Stimulated activated CD8-positive, alpha-beta memory T cell treated with anti-CD3 and anti-CD28 coated beads, Interleukin-7, amount 100 ng/mL, for 4 hours (primary cell): Measurements from ENCODE around the gene CTCFL.
"Not testable (repeated sequence)": the region's sequence is repeated elsewhere in the genome, so short reads cannot be mapped to it uniquely, and the experiment has no call there.

Experiments
- DNase-seq, 2 donors: peaks; one replicate each; pipeline ENCODE4 v3.0.0-alpha.2; 2020; ENCODE audit warnings: low read depth in 2 of 2

The CTCFL gene

DNA sequence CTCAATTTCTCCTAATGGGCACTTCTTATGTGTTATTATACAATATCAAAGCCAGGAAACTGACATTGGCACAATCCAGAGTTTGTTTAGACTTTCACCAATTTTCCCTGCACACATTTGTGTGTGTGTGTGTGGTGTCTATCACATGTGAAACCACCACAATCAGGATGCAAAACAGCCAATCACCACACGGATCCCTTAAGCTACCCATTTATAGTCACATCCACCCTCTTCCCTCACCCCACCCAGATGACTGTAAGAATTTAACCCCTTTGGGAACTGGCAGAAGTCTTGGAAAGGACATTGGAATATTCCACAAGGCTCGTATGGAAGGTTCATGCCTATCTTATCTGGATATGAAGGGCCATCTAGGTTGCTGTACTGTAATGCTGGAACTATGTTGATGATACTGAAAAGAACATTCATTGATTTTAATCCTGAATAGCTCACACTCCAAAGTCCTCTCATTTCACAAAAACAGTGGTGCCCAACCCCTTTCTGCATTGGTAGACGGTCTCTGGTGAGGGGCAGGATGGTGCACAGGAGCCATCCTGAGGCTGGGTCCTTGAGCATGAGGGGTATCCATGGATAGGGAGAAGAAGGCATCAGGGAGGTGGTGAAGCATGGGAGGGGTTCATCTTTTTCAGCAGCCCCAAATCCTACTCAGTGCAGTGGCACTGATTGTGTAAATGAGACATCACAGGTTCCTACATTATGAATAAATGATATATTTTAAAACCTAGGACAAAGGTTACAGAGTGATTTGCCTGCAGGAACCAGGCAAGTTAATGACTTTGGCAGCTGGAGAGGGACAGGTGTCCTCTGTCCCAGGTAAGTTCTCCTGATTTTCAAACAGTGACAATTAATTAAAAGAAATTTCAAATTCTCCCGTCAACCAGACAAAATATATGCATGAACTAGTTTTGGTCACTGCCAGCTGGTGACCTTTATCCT, 12.1 kb upstream of the CTCFL start:
- DNase-seq, result no peak

DNA sequence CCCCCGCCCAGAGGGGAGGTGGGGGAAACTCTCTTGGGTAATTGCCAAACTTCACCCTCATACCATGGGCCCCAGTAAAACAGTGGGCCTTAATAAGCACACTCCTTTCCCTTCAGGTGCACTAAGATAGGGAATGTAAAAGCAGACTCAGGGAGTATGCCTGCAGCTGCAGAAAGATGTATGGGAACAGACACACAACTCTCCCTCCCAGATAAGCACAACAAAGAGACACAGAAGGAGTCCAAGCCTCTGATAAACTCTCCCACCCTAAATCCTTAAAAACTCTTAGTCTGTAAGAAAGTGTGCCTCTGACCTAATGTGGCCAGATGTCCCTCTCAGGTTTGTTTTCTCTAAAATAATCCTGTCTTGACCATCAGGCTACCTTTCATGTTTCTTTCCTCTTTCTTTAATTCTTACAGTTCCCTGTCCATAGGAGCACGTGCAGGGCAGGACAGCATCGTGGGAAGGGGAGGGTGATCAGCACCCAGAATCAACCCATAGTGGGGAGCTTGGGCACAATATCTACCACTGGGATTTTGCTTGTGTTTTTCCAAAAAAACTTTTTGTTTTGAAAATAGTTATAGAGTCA, 11.3 kb upstream of the CTCFL start:
- DNase-seq, result no peak

GRCh38 chr20:57535297-57535696, 10.4 kb upstream of the CTCFL start:
- DNase-seq, result no peak

- no peak for DNase-seq
These were observed 7.2 kb upstream of the CTCFL start for GRCh38 chr20:57532104-57532503.

DNA sequence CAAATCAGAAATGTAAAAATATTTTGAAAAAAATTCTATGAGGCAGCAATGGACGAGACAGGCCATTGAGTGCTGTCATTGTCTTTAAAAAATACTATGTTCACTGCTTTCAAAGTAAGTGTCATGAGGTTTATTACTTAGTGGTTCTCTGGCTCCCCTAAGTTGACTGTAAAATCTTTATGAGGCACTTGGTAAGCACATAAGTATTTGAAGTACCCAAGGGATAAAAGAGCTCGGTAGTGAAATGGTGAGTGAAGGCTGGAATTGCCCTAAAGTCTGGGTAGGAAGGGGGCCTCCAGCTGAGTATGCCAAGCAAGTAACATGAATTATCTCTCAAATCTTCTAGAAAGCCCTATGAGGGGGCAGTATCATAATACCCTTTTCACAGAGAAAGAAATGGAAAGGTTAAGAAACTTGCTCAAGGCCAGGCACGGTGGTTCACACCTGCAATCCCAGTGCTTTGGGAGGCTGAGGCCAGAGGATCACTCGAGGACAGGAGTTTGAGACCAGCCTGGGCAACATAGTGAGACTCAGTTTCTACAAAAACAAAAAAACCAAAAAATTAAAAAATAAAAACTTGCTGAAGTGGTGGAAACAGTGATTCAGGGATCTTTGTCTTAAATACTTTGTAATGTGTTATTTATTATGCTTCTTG, 5.5 kb upstream of the CTCFL start:
- no peak for DNase-seq

- DNase-seq, result no peak
These were observed 4.9 kb upstream of the CTCFL start for GRCh38 chr20:57529810-57530209.

GRCh38 chr20:57529160-57529585, 4.2 kb upstream of the CTCFL start:
- DNase-seq, result no peak

- no peak for DNase-seq
These were observed 3.2 kb upstream of the CTCFL start for GRCh38 chr20:57528148-57528547.

GRCh38 chr20:57527728-57528127, 2.8 kb upstream of the CTCFL start:
- DNase-seq, result no peak

- DNase-seq, result no peak
These were observed 2.0 kb upstream of the CTCFL start for GRCh38 chr20:57526885-57527460.

DNA sequence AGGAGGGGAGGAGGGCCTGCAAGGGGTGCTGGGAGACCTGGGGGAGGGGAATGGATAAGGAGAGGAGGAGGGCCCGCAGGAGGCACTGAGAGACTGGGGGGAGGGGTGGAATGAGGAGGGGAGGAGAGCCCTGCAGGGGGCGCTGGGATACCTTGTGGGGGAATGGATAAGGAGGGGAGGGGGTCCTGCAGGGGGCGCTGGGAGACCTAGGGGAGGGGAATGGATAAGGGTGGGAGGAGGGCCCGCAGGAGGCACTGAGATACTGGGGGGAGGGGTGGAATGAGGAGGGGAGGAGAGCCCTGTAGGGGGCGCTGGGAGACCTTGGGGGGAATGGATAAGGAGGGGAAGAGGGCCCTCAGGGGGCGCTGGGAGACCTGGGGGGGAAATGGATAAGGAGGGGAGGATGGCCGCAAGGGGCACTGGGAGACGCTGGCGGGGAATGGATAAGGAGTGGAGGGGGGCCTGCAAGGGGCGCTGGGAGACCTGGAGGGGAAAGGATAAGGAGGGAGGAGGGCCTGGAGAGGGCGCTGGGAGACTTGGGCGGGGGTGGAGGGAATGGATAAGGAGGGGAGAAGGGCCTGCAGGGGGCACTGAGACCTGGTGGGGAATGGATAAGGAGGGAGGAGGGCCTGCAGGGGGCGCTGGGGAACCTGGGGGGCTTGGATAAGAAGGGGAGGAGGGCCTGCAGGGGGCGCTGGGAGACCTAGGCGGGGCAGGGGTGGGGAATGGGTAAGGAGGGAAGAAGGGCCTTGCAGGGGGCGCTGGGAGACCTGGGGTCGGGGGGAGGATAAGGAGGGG, 1.3 kb upstream of the CTCFL start:
- no peak for DNase-seq

DNA sequence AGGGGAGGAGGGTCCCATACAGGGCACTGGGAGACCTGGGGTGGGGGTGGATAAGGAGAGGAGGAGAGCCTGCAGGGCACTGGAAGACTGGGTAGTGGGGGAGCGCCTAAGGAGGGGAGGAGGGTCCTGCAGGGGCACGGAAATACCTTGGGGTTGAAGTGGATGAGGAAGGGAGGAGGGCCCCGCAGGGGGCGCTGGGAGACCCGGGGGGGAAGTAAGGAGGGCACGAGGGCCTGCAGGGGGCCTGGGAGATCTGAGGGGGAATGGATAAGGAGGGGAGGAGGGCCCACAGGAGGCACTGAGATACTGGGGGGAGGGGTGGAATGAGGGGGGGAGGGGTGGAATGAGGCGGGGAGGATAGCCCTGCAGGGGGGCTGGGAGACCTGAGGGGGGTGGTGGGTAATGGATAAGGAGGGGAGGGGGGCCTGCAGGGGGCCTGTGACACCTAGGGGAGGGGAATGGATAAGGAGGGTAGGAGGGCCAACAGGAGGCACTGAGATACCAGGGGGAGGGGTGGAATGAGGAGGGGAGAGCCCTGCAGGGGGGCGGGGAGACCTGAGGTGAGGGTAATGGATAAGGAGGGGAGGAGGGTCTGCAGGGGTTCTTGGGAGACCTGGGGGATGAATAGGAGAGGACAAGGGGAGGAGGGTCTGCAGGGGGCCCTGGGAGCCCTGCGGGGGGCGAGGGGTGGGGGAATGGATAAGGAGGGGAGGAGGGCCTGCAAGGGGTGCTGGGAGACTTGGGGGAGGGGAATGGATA, 567 bp upstream of the CTCFL start:
- no peak for DNase-seq

GRCh38 chr20:57523782-57524181, 1.2 kb downstream of the CTCFL start:
- no peak for DNase-seq

GRCh38 chr20:57522380-57523140, 2.4 kb downstream of the CTCFL start:
- no peak for DNase-seq

DNA sequence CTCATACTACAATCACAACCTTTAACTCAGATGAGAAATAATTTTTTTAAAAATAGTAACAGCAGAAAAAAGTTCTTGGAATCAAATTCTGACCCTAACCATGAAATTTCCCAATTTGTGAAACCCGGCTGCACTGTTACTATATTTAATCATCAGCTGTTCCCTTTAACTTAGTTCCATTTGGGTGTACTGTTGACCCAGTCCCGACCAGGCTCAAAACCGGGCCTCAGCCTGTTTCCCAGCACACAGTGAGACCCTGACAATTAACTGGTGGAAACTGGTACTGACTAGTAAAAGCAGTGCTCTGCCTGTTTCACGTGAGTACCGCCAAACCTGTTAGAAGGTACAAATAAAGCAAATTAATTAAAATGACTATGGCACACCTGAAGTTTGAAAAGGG, 7.0 kb downstream of the CTCFL start:
- no peak for DNase-seq

- no peak for DNase-seq
These were observed 10.6 kb downstream of the CTCFL start for GRCh38 chr20:57514273-57514751.

- no peak for DNase-seq
These were observed 11.7 kb downstream of the CTCFL start for GRCh38 chr20:57513199-57513598.

- no peak for DNase-seq
These were observed 12.5 kb downstream of the CTCFL start for GRCh38 chr20:57512432-57512831.

- not testable (repeated sequence) for DNase-seq
These were observed 13.2 kb downstream of the CTCFL start for GRCh38 chr20:57511709-57512108.
